A549 (cell line): ENCODE data around the gene SERINC5. TPM values are rescaled to one million over a fixed set of nuclear protein-coding genes. Genes with fewer than 3 reads are reported as not detected.

Experiments used
- ATAC-seq, 2 experiments: fragments of 200-7000 bp in 1 of 2; fragments of >200 bp in 1 of 2; cut with Nextera tagmentation in 1 of 2; cut with Tn5 transposase in 1 of 2; 3 replicates each; pipeline versions ENCODE4 v1.8.0 to v1.9.1; 2018 to 2020; ENCODE audit warnings: mild to moderate bottlenecking in 1 of 2, moderate library complexity in 1 of 2
- CTCF ChIA-PET: fragments of 300-600 bp; sonication (Branson Sonifier 250); formaldehyde crosslinking; extraction: SDS; loops from one replicate; lab custom pipeline; 2021; ENCODE audit warnings: antibody characterized with exemption, inconsistent platforms; lab: Yijun Ruan, JAX
- POLR2A ChIA-PET: fragments of 350-600 bp; formaldehyde crosslinking; extraction: SDS; loops from one replicate; lab custom pipeline; 2021; ENCODE audit warnings: antibody characterized with exemption, inconsistent platforms; lab: Yijun Ruan, JAX
- DNase-seq, 2 experiments: peaks; one replicate each; pipeline versions ENCODE4 v3.0.0 to v3.0.0-alpha.2; 2011 to 2016; ENCODE audit warnings: low read depth in 1 of 2, low spot score in 1 of 2
- FAIRE-seq: peaks from 2 replicates; lab custom pipeline; 2011; peaks lifted over from hg19 to GRCh38; lab: Jason Lieb, UNC
- H3K27ac ChIP-seq, 2 experiments: fragments of >200 bp; sonication (Bioruptor Twin); formaldehyde crosslinking; 3 replicates each; pipeline ENCODE4 v1.5.1; 2016 to 2017
- H3K4me1 ChIP-seq: fragments of >200 bp; sonication (Bioruptor Twin); formaldehyde crosslinking; 3 replicates; pipeline ENCODE4 v1.6.1; 2016
- H3K4me2 ChIP-seq: fragments of >200 bp; sonication (Bioruptor Twin); formaldehyde crosslinking; 3 replicates; pipeline ENCODE4 v1.6.1; 2016
- H3K4me3 ChIP-seq: fragments of >200 bp; sonication (Bioruptor Twin); formaldehyde crosslinking; 3 replicates; pipeline ENCODE4 v1.5.1; 2016
- H3K9me3 ChIP-seq: fragments of >200 bp; sonication (Bioruptor Twin); formaldehyde crosslinking; 3 replicates; pipeline ENCODE4 v1.6.1; 2016
- BHLHE40 ChIP-seq: IDR thresholded peaks from 2 replicates; pipeline ENCODE4 v1.6.1; 2012; ENCODE audit warnings: low read depth, low read length, inconsistent platforms
- CHD2 ChIP-seq: fragments of 150-350 bp; IDR thresholded peaks from 2 replicates; pipeline ENCODE4 v1.6.1; 2014; ENCODE audit warnings: low read length; ENCODE audit not compliant: partially characterized antibody
- CHD4 ChIP-seq: fragments of 200-600 bp; sonication (generic); IDR thresholded peaks from 2 replicates; pipeline ENCODE4 v1.6.1; 2016; ENCODE audit warnings: antibody characterized with exemption, mild to moderate bottlenecking, borderline replicate concordance
- EHF ChIP-seq: fragments of 250-450 bp; sonication (Bioruptor Pico); IDR thresholded peaks from 2 replicates; pipeline ENCODE4 v1.5.0; 2020; ENCODE audit warnings: mild to moderate bottlenecking
- EP300 ChIP-seq, 2 experiments: fragments of >200 bp; sonication (Bioruptor Twin); formaldehyde crosslinking; IDR thresholded peaks; 2 replicates in 1 of 2; 3 replicates in 1 of 2; pipeline ENCODE4 v1.6.1; 2016 to 2017
- ESRRA ChIP-seq: fragments of 150-350 bp; IDR thresholded peaks from 2 replicates; pipeline ENCODE4 v1.6.1; 2014; ENCODE audit warnings: mild to moderate bottlenecking, low read length, borderline replicate concordance
- FOSB ChIP-seq: fragments of 250-450 bp; sonication (Bioruptor Pico); IDR thresholded peaks from 2 replicates; pipeline ENCODE4 v1.5.0; 2020; ENCODE audit warnings: mild to moderate bottlenecking, moderate library complexity
- HDAC2 ChIP-seq: fragments of 200-600 bp; sonication (generic); IDR thresholded peaks from 2 replicates; pipeline ENCODE4 v1.6.1; 2016
- HOXB13 ChIP-seq: fragments of 250-450 bp; sonication (Bioruptor Pico); IDR thresholded peaks from 2 replicates; pipeline ENCODE4 v1.5.0; 2020; ENCODE audit warnings: low read depth, mild to moderate bottlenecking, moderate library complexity
- JUN ChIP-seq, 2 experiments: fragments of >200 bp; sonication (Bioruptor Twin); formaldehyde crosslinking; IDR thresholded peaks; 2 replicates in 1 of 2; 3 replicates in 1 of 2; pipeline ENCODE4 v1.6.1; 2016 to 2017
- JUNB ChIP-seq: fragments of >200 bp; sonication (Bioruptor Twin); formaldehyde crosslinking; IDR thresholded peaks from 2 replicates; pipeline ENCODE4 v1.6.1; 2016
- KDM1A ChIP-seq: fragments of 200-600 bp; sonication (generic); IDR thresholded peaks from 2 replicates; pipeline ENCODE4 v1.6.1; 2016; ENCODE audit warnings: low read depth, mild to moderate bottlenecking
- KDM5A ChIP-seq: fragments of 200-600 bp; sonication (generic); IDR thresholded peaks from 2 replicates; pipeline ENCODE4 v1.6.1; 2016; ENCODE audit warnings: antibody characterized with exemption, mild to moderate bottlenecking
- MAFK ChIP-seq: fragments of 450-650 bp; IDR thresholded peaks from 2 replicates; pipeline ENCODE4 v1.6.1; 2014; ENCODE audit not compliant: partially characterized antibody
- NFE2L2 ChIP-seq: fragments of 150-350 bp; conservative IDR thresholded peaks from 2 replicates; pipeline ENCODE4 v1.6.1; 2014; ENCODE audit warnings: low read length
- POLR2AphosphoS2 ChIP-seq: conservative IDR thresholded peaks from 2 replicates; pipeline ENCODE4 v1.6.1; 2012; ENCODE audit warnings: low read length, improper control_type of control experiment, inconsistent platforms
- RARB ChIP-seq: fragments of 250-450 bp; sonication (Bioruptor Pico); IDR thresholded peaks from 2 replicates; pipeline ENCODE4 v1.8.0; 2021; ENCODE audit warnings: mild to moderate bottlenecking, moderate library complexity
- REST ChIP-seq: fragments of 200-600 bp; sonication (generic); IDR thresholded peaks from 2 replicates; pipeline ENCODE4 v1.6.1; 2016; ENCODE audit warnings: antibody characterized with exemption, mild to moderate bottlenecking, moderate library complexity
- RFX5 ChIP-seq: fragments of 450-650 bp; IDR thresholded peaks from 2 replicates; pipeline ENCODE4 v1.7.1; 2014; ENCODE audit warnings: antibody characterized with exemption, mild to moderate bottlenecking, moderate library complexity
- SMC3 ChIP-seq: fragments of >200 bp; sonication (Bioruptor Twin); formaldehyde crosslinking; IDR thresholded peaks from 3 replicates; pipeline ENCODE4 v1.6.1; 2018; ENCODE audit warnings: inconsistent platforms
- SREBF2 ChIP-seq: fragments of 450-650 bp; IDR thresholded peaks from 2 replicates; pipeline ENCODE4 v1.6.1; 2014; ENCODE audit warnings: mild to moderate bottlenecking, moderate library complexity
- TP53 ChIP-seq: fragments of 250-450 bp; sonication (Bioruptor Pico); IDR thresholded peaks from 2 replicates; pipeline ENCODE4 v1.5.0; 2021; ENCODE audit warnings: mild to moderate bottlenecking, moderate library complexity
- ZNF302 ChIP-seq: fragments of 250-450 bp; sonication (Bioruptor Pico); IDR thresholded peaks from 2 replicates; pipeline ENCODE4 v1.9.0; 2021; ENCODE audit warnings: inconsistent platforms, mild to moderate bottlenecking, moderate library complexity
- ZSCAN20 ChIP-seq: fragments of 250-450 bp; sonication (Bioruptor Pico); IDR thresholded peaks from 2 replicates; pipeline ENCODE4 v1.8.0; 2022; ENCODE audit warnings: mild to moderate bottlenecking, moderate library complexity
- whole genome bisulfite sequencing: methylation state at CpG from one replicate; pipeline ENCODE4 v1.1.6; 2017; ENCODE audit errors: missing lambda C conversion rate; 5-methylcytosine and 5-hydroxymethylcytosine counted together
- polyA plus RNA-seq, 4 experiments: library from polyadenylated mRNA; depleted of rRNA in 3 of 4; stranded (reverse); fragments of >200 nt; fragmentation: RNase III in 1 of 4; extraction: RNeasy Plus Mini Kit Qiagen cat#74134 plus additional on column Dnase treatment in 1 of 4; gene quantifications; 2 replicates in 3 of 4; 3 replicates in 1 of 4; pipeline ENCODE4 v1.2.3, GENCODE V29; 2011 to 2017
- TF ChIP-seq, protein P1 (sequence below): IDR thresholded peaks from 2 replicates; pipeline ENCODE4 v1.6.1; 2012; ENCODE audit warnings: low read depth, borderline replicate concordance
- TF ChIP-seq, protein P2 (sequence below): fragments of >200 bp; sonication (Bioruptor Twin); formaldehyde crosslinking; IDR thresholded peaks from 2 replicates; pipeline ENCODE4 v1.6.1; 2016
- TF ChIP-seq, protein P3 (sequence below): IDR thresholded peaks from 2 replicates; pipeline ENCODE4 v1.6.1; 2012
- TF ChIP-seq, protein P4 (sequence below): fragments of >200 bp; sonication (Bioruptor Twin); formaldehyde crosslinking; IDR thresholded peaks from 3 replicates; pipeline ENCODE4 v1.6.1; 2016

The SERINC5 gene
- polyA plus RNA-seq, 2 of the 4 experiments (the other 2 are of a cell fraction), result 7.0 to 13.4 TPM

- ATAC-seq (no peak), FAIRE-seq (no peak), DNase-seq (no peak)
- ChIA-PET POLR2A (no interaction called here), CTCF (interaction anchor here (0.9 kb wide), 1 partner anchor 9 kb away, joined by 3 read pairs; no protein-coding TSS in a partner anchor)
- H3K4me2 ChIP-seq, result no peak overlapping the region
- H3K4me1 ChIP-seq, result no peaks in the 10 kb centered on the region
- 96% methylated on average over 5 of the region's 5 CpGs for WGBS
- TF ChIP-seq, protein P1, sequence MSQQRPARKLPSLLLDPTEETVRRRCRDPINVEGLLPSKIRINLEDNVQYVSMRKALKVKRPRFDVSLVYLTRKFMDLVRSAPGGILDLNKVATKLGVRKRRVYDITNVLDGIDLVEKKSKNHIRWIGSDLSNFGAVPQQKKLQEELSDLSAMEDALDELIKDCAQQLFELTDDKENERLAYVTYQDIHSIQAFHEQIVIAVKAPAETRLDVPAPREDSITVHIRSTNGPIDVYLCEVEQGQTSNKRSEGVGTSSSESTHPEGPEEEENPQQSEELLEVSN, result no peak
- TF ChIP-seq KDM5A, result no peak
- TF ChIP-seq CHD2, result no peak
- TF ChIP-seq SMC3, result no peak
- no peak for TF ChIP-seq HOXB13
- TF ChIP-seq FOSB (CRISPR knock-in tag), result no peak
- no peak for TF ChIP-seq REST
- no peak for TF ChIP-seq NFE2L2
- no peak for TF ChIP-seq POLR2AphosphoS2
- TF ChIP-seq SREBF2, result no peak
- TF ChIP-seq, protein P2, sequence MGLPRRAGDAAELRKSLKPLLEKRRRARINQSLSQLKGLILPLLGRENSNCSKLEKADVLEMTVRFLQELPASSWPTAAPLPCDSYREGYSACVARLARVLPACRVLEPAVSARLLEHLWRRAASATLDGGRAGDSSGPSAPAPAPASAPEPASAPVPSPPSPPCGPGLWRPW, result no peak
- TF ChIP-seq ZSCAN20 (CRISPR knock-in tag), result no peak
- TF ChIP-seq EHF (CRISPR knock-in tag), result no peak
- no peak for TF ChIP-seq RFX5
- TF ChIP-seq MAFK, result no peak
- no peak for TF ChIP-seq BHLHE40
- no peak overlapping the region for H3K4me3 ChIP-seq
- no peaks in the 10 kb centered on the region for H3K9me3 ChIP-seq
- H3K27ac ChIP-seq, result no peak overlapping the region
Observed at GRCh38 chr5:80220245-80220897, 35.5 kb downstream of the SERINC5 start.

DNA sequence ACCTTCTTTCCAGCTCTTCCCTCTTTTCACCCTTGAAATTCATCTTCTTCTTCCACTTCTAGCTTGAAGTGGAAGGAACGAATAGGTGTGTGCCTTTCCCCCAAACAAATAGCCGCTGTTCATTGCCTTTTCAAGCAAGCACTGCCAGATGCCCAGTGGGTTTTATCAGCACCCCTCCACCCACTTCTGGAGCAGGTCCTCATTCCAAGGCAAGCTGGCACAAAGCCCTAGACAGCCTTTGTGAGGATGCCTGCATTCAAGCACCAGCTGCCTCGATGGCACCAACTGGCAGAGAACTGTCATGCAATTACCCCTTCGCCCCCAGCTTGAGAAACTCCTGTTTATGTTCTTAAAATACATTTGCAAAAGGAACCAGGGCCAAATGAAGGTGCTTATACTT, 36.5 kb downstream of the SERINC5 start:
- H3K4me2 ChIP-seq, result no peak overlapping the region
- WGBS, result 63% methylated on average over 4 of the region's 4 CpGs
- DNase-seq, result no peak
- H3K4me1 ChIP-seq, result no peaks in the 10 kb centered on the region
- H3K27ac ChIP-seq, result no peak overlapping the region
- POLR2A ChIA-PET, result no interaction called here
- TF ChIP-seq RARB, result no peak
- TF ChIP-seq KDM1A, result no peak
- no peak for TF ChIP-seq CHD2
- no peak for TF ChIP-seq CHD4
- TF ChIP-seq TP53 (CRISPR knock-in tag), result no peak
- TF ChIP-seq JUN (IDR thresholded peaks at IDR 0.05), result no peak
- no peak for TF ChIP-seq ZNF302 (CRISPR knock-in tag)
- TF ChIP-seq HOXB13, result no peak
- TF ChIP-seq JUNB, result no peak
- TF ChIP-seq, protein P3, sequence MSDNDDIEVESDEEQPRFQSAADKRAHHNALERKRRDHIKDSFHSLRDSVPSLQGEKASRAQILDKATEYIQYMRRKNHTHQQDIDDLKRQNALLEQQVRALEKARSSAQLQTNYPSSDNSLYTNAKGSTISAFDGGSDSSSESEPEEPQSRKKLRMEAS, result no peak
- no peak for TF ChIP-seq ZSCAN20 (CRISPR knock-in tag)
- TF ChIP-seq, protein P4, sequence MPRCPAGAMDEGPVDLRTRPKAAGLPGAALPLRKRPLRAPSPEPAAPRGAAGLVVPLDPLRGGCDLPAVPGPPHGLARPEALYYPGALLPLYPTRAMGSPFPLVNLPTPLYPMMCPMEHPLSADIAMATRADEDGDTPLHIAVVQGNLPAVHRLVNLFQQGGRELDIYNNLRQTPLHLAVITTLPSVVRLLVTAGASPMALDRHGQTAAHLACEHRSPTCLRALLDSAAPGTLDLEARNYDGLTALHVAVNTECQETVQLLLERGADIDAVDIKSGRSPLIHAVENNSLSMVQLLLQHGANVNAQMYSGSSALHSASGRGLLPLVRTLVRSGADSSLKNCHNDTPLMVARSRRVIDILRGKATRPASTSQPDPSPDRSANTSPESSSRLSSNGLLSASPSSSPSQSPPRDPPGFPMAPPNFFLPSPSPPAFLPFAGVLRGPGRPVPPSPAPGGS, result no peak
- no peak for TF ChIP-seq EP300 (IDR thresholded peaks at IDR 0.05)
- TF ChIP-seq HDAC2, result no peak
- TF ChIP-seq ESRRA, result no peak
- no peaks in the 10 kb centered on the region for H3K9me3 ChIP-seq
- no peak overlapping the region for H3K4me3 ChIP-seq
- CTCF ChIA-PET, result interaction anchor here (0.9 kb wide), 1 partner anchor 8 kb away, joined by 3 read pairs; no protein-coding TSS in a partner anchor
- no peak for FAIRE-seq
- ATAC-seq, result no peak
